GM18870 (cell line): Measurements from ENCODE around the gene NME5.
A peak's percentile ranks its signal among the peaks of the same experiment; 100 is the strongest.
"Not testable (repeated sequence)": the region's sequence is repeated elsewhere in the genome, so short reads cannot be mapped to it uniquely, and the experiment has no call there.

Experiments used
- ATAC-seq: cut with Tn5 transposase; IDR thresholded peaks from one replicate; pipeline ENCODE4 v1.9.1; 2021; ENCODE audit warnings: moderate library complexity; ENCODE audit not compliant: unreplicated experiment

NME5 gene, protein sequence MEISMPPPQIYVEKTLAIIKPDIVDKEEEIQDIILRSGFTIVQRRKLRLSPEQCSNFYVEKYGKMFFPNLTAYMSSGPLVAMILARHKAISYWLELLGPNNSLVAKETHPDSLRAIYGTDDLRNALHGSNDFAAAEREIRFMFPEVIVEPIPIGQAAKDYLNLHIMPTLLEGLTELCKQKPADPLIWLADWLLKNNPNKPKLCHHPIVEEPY

DNA sequence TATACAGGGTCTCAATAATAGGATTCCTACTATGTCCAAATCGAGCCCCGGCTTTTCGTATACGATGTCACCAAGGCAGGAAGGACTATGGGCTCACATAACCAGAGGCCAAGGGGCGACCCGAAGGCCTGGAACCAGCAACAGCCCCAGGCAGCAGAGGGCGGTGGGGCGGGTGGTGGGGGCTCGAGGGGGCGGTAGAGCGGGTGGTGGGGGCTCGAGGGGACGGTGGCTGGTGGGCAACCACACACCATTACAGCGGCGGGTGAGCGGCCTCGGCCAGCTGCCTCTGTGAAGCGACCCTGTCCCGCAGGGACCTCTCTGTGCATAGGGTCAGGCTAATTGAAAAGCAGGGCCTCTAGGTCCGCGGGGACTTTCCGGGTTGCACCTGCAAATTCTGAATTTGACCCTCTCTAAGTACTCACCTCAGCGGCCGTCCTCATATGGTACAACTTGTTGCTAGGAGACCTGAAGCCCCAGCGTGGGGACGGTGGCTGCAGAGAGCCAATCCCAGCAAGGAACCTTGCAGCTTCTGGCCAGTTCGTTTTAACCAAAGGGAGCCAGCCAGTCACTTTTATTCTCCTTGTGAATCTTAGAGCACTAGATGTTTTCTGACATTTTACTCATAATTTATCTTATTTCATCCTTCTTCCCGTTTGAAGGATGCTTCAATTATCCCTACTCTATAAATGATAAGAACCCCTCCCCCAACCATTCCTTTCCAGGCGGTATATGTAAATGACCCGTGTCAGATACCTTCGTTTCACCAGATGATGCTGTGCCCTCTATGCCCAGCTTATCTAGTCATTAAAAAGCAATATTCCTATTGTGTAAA lies at the start of gene NME5:
Gene NME5, minus strand, starts transcription at position 480 of the 832 bp plus-strand sequence. CDS start 648 bp downstream, outside the sequence.
- no peak for ATAC-seq

DNA sequence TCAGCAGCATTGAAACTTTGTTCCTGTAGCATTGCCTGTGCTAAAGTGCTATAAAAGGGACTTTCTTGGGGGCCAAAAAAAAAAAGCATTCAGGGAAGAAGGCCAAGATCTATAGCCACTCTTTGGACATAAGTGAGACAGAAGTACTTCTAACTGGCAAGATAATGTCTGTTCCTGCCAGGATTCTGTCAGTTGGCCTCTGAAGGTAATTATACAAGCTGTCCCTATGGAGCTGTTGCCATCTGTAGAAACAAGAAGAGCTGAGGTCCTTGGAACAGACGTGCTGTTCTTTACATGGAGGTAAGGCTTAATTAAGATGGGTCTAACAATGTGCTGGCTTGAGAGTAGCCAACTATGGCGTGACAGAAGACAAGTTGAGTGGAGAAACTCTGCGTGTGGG lies 49.4 kb upstream of the NME5 start:
- ATAC-seq: no peak

DNA sequence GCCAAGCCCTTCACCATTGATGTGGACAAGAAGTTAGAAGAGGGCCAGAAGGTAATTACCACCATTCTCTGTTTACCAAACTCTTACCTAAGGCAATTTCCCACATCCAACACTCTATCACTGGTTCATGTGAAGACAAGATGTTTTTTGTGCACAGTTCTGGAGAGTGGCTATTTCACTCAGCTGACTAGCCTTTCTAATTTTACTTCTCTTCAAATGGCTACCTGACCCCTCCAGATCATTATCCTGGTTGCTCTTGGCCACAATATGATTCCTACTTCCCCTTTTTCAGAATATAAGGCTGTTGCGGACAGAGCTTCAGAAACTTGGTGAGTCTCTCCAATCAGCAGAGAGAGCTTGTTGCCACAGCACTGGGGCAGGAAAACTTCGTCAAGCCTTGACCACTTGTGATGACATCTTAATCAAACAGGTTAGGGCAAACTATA lies 46.8 kb upstream of the NME5 start:
- ATAC-seq: no peak

DNA sequence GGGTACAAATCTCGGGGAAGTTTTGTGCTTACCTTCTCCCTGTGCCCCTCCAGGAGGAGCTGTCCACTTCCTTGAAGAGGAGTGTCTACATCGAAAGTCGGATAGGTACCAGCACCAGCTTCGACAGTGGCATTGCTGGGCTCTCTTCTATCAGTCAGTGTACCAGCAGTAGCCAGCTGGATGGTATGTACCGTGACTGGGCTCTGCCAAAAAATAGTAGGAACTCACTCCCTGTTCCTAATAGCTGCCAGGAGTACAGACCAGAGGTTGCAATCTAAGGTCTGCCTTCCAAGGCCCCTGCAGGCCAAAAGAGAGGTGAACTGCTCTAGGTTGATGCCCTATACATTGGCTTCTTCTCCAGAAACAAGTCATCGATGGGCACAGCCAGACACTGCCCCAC lies 43.6 kb upstream of the NME5 start:
- ATAC-seq: no peak

DNA sequence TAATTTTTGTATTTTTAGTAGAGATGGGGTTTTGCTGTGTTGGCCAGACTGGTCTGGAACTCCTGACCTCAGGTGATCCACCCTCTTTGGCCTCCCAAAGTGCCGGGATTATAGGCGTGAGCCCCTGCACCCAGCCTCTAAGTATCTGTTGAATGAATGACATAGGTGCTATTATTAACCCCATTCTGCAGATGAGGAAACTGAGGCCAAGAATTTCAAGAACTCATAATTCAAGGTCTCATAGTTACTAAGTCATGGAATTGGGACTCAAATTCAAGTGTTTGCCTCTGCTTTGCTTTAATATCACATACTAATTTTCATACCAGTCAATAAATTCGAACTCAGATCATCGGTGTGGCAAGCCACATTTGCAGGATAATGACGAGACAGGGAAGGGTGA lies 41.6 kb upstream of the NME5 start:
- ATAC-seq: no peak

DNA sequence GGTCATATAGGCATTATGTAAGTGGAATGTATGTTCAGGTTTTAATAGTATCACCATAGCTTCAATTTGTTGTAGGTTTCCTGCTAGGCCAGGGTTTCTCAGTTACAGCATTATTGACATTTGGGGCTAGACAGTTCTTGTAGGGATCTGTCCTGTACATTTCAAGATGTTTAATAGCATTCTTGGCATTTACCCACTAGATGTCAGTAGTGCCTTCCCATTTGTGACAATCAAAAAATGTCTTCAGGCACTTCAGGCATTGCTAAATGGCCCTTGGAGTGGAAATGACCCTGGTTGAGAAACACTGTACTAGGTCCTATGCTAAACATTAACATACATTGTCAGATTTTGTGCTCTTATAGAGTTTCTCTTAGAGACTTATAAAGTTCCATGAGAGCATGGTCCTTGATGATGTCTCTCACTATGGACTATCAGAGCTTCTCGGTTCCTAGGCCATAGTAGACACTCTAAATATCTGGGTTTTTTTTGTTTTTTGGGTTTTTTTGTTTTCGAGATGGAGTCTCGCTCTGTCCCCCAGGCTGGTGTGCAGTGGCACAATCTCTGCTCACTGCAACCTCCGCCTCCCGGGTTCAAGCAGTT lies 41.1 kb upstream of the NME5 start:
- no peak for ATAC-seq

DNA sequence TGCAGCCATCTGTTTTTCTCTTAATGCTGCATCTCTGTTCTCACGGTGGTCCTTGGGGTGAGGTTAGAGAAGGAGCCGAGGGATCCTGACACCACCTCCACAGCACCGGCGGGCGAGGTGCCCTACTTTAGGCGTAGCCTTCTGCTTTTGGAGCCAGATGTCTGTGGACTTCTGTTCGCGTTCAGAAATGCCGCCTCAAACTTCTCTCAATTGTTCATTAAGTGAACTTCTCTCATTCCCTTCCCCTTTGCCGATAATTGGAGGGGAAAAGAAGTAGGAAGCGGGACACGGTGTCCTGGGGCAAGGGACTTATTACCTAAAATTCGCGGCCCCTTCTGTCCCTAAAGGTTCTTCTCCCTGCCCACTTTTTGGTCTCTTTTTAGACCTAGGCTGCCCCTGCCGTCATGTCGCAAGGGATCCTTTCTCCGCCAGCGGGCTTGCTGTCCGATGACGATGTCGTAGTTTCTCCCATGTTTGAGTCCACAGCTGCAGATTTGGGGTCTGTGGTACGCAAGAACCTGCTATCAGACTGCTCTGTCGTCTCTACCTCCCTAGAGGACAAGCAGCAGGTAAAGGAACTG lies 40.1 kb upstream of the NME5 start:
- no peak for ATAC-seq

DNA sequence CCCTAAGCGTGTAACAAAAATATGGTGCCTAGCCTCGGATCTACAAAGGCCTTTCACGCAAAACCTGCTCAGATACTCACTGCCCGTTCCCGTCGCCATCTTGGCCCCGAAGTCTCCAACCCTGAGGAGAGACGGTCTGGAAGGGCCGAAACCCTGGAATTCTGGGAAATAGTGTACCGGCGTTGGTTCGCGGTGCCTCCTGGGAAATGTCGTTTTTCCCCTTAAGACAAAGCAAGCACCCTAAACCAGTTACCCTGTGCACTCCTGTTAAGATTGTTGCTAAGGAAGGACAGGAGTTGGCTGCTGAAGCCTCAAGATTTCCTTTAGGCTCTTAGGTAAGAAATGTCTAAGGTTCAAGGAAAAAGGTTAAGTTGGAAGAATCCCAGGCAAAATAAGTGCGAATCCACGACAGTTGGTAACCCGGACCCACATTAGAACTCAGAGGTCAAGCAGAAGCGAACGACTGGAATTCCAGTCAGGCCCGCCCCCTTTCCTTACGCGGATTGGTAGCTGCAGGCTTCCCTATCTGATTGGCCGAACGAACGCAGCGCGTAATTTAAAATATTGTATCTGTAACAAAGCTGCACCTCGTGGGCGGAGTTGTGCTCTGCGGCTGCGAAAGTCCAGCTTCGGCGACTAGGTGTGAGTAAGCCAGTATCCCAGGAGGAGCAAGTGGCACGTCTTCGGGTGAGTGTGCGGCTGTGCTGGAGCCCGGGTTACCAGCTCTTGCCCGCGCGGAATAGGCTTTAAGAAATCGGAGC lies 39.5 kb upstream of the NME5 start, which contains the start of the genes BRD8 and KIF20A:
Gene BRD8, minus strand, starts transcription at position 115 of the 761 bp plus-strand sequence. Its CDS starts 16 bp downstream, at position 99.
Gene KIF20A, plus strand, starts transcription at position 597 of the 761 bp plus-strand sequence. CDS start 569 bp downstream, outside the sequence.
- peak; percentile 86 for ATAC-seq

DNA sequence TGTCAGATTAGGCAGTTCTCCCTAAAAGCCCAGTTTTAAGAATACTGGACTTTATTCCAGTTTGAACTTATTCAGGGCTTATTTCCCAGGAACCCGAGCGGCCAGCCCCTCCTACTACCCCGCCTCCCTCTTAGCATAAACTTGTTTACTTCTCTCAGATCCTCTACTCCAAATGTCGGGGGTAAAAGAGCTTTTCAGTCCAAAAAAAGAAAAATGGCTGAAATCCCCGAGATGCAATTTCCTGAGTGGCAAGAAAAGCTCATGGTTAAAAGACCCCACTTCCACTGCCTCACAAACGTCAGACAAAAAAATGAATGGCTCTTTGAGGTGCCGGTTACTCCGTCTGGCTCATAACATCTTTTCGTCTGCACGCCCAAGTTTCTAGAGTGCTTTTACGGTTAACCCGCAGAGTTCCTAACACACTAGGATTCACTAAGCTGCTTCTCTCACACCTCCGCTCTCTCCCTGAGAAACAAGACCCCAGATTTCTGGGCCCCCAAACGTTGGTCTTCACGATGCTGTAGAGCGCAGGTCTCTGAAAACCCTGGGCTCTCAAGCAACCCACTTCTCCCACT lies 38.8 kb upstream of the NME5 start:
- no peak for ATAC-seq

DNA sequence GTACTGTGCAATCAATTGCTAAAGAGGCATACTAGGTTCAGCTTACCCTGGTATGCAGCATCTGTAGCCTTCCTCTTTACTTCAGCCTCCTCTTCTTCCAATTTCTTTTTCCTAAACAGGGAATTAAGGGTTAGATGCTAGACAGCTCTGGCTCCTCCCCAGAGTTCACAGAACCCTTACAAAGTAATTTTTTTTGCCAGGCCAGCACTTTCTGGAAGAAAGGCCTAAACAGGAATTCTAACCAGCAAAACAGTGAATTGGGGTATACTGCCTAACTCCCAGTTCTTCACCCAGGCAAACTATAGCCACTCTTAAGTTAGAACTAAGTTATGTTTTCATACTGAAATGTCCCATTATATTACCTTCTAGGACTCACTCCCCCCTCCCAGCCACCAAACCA lies 31.1 kb upstream of the NME5 start:
- no peak for ATAC-seq

DNA sequence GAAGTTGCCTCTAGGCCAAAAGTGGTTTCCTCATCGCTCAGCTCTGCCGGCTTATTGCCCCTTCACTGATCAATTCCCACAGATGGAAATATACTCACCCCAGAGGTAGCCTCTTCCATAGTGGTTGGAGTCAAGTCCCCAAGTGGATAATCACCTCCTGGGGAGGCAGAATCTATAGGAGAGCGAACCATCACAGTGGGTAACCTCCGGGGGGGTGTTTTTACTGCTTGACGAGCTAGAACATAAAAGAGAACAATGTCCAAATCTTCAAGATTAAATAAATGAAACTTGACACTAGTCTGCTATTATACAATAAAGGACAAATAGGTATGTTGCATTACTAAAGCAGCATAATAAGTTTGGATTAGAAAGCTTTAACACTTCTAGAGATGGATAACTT lies 29.9 kb upstream of the NME5 start:
- no peak for ATAC-seq

DNA sequence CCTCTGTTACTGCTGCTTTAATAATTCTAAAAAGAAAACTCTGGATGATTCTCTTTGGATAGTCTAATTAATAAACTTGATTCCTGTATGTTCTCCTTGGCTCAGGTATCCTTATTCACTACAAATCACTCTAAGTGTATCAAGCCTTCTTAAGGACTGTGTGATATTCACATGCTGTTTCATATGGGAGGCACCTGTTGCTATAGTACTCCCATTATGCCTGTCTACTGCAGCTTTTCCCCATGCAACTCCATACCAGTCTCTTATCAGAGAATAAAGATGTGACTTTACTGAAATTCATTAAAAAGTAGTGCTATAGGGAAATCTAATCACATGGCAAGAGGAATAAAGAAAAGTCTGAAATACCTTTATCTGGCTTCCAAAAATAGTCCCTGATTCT lies 24.5 kb upstream of the NME5 start:
- ATAC-seq: no peak

DNA sequence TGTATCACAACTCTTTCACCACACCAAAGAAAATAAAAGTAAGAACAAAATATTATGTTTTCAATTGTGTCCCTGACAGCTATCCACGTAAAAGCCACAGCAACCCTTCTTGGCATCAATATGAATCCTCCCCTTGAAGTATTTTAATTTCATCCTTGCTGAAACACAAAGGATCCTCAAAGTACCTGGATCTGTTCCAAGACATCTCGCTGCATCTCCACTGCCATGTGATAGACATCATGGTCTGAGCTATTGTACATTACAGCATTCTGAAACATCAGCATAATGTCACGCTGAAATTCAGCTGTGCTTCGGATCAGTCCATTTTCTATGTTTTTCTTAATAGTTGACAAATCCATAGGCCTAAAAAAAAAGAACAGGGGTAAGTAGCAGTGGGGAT lies 21.5 kb upstream of the NME5 start:
- ATAC-seq: no peak

DNA sequence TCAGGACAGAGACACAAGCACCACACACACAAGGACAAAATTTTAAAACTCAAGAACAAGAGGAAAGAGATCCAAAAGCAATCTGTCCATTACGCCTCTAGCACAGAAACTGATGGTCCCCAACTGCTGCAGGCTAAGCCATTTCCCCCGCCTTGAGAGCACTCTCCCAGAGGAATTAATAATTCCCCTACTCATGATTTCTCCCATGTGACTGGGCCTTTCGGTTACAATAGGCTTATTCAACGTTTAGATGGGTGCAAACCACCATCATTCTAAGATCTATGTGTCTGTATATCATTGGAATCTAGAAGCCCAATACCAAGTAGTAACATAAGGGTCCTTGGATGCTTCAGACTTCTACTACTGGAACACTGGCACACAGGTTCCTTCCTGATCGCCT lies 20.4 kb upstream of the NME5 start:
- no peak for ATAC-seq

DNA sequence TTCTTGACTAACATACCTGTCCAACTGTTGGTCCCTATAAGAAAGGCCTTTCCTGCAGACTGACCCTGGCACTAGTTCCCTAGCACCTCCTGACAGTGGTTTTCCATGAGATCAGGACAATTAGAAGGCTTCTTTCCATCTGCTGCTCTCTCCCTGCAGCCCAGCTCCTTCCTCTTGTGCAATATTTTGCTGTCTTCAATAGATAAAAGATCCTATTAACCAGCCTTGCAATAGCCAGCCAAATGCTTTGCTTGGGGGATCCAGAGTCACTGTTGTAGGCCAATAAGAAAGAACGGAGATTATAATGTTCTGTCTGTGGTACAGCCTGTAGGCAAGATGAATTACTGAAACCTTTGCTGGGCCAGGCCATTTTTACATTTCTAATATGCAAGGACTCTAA lies 18.4 kb upstream of the NME5 start:
- ATAC-seq: no peak

DNA sequence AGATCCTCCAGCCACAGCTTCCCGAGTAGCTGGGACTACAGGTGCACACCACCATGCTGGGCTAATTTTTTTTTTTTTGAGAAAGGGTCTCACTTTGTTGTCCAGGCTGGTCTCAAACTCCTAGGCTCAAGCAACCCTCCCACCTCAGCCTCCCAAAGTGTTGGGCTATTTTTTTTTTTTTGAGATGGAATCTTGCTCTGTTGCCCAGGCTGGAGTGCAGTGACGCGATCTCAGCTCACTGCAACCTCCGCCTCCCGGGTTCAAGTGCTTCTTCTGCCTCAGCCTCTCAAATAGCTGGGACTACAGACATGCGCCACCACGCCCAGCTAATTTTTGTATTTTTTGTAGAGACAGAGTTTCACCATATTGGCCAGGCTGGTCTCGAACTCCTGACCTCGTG lies 16.7 kb upstream of the NME5 start:
- ATAC-seq: not testable (repeated sequence)

DNA sequence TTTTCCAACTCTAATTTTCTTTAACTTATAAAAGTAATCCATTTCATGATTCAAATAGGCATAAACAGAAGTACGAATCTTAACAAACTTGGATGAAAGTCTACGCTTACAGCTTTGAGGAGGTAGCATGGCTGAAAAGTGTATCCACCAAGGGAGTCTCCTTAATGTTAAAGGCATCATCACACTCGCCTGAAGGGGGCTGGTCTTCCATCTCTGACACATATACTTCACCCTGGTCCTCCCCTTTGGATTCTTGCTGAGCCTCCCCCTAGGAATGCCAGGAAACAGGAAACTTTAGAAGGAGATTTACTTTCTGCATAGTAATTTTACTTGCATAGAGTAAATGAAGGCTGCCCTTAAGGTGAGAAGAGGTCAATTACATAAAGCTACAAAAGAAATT lies 10.3 kb upstream of the NME5 start:
- ATAC-seq: no peak

DNA sequence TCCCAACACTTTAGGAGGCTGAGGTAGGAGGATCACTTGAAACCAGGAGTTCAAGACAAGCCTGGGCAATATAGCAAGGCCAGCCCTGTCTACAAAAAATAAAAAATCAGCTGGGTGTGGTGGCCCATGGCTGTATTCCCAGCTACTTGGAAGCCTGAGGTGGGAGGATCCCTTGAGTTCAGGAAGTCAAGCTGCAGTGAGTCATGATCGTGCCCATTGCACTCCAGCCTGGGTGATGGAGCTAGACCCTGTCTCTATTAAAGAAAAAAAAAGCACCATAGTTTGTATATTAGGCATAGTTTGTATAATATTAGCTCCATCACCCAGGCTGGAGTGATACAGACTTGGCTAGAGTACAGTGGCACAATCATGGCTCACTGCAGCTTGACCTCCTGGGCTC lies 9.6 kb upstream of the NME5 start:
- no peak for ATAC-seq

DNA sequence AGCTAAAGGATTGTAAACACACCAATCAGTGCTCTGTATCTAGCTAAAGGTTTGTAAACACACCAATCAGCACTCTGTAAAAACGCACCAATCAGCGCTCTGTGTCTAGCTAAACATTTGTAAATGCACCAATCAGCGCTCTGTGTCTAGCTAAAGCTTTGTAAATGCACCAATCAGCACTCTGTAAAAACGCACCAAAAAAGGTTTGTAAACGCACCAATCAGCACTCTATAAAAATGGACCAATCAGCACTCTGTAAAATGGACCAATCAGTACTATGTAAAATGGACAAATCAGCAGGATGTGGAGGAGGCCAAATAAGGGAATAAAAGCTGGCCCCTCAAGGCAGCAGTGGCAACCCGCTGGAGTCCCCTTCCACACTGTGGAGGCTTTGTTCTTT lies 4.3 kb upstream of the NME5 start:
- ATAC-seq: not testable (repeated sequence)

DNA sequence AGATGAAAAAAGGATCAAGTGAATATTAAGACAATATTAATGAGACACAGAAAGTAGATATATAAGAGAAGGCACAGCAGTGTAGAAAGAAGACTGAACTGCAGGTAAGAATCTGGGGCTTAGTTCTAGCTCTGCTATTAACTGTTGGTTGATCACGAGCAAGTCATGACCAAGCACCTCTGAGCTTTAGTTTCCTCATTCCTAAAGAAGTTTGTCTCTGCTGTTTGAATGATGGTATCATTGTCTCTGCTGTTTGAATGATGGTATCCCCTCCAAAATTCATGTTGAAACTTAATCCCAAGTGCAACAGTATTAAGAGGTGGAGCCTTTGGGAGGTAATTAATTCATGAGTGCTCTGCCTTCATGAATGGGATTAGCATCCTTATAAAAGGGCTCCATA lies 2.5 kb upstream of the NME5 start:
- ATAC-seq: no peak
